GM13977 (cell line): ENCODE results near the gene GPR135.

Experiments used
- DNase-seq: peaks from one replicate; pipeline ENCODE4 v3.0.0; 2012; ENCODE audit warnings: low spot score
- in situ Hi-C: fragments of 300-500 bp; cut with MboI; formaldehyde crosslinking; loops from one replicate; pipeline ENCODE4 v1.12.0; 2022; ENCODE audit warnings: low sequenced_read_pairs, low pct_unique_long_range_greater_than_20kb, mixed read lengths, inconsistent platforms; ENCODE audit not compliant: unreplicated experiment
- TF ChIP-seq, protein P1 (sequence below): IDR thresholded peaks from 2 replicates; pipeline ENCODE4 v1.5.1; 2012; ENCODE audit warnings: mild to moderate bottlenecking, control low read depth; ENCODE audit not compliant: insufficient read depth; ENCODE audit errors: extremely low read depth, missing control alignments

The GPR135 gene

GRCh38 chr14:59417311-59417710 is 47.9 kb downstream of the GPR135 start:
- in situ Hi-C loops, result no loop called here
- no peak for DNase-seq
- TF ChIP-seq, protein P1, sequence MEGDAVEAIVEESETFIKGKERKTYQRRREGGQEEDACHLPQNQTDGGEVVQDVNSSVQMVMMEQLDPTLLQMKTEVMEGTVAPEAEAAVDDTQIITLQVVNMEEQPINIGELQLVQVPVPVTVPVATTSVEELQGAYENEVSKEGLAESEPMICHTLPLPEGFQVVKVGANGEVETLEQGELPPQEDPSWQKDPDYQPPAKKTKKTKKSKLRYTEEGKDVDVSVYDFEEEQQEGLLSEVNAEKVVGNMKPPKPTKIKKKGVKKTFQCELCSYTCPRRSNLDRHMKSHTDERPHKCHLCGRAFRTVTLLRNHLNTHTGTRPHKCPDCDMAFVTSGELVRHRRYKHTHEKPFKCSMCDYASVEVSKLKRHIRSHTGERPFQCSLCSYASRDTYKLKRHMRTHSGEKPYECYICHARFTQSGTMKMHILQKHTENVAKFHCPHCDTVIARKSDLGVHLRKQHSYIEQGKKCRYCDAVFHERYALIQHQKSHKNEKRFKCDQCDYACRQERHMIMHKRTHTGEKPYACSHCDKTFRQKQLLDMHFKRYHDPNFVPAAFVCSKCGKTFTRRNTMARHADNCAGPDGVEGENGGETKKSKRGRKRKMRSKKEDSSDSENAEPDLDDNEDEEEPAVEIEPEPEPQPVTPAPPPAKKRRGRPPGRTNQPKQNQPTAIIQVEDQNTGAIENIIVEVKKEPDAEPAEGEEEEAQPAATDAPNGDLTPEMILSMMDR, result no peak

DNA sequence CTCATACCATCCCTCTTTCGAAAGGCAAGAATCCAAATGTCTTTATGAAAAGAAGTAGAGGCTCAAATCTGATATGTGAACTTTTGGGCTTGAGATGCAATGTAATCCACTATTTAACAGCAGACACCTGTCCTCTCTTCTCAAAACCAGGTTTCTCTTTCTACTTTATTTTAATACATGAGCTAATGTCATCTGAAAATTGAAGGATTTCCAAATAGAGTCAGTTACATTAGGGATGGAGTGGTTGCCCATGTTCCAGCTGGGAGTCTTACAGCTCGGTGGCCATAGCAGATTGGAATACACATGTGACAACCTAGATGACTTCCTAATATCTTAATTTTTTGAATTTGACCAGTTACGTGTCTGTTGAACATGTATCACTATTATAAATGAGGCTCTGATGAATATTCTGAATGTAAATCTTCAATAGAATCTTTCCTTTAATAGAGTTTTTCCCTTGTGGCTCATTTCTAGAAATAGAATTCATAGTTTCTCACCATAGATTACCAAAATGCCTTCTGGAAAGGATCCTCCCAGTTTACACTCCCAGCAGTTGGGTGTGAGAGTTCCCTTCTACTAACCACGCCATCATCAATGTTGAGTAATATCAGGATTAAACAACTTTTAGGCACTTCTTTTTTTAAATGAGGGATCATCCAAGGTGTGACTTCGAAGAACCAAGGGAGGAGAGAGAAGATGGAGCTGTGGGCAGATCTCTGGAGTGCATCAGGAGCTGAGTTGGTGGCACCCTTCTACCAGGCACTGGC is 49.2 kb downstream of the GPR135 start:
- TF ChIP-seq, protein P1, result no peak
- in situ Hi-C loops, result no loop called here
- DNase-seq, result no peak
